K562 (cell line): Measurements from ENCODE around the gene NPAS3. TPM values are rescaled to one million over a fixed set of nuclear protein-coding genes. Genes with fewer than 3 reads are reported as not detected.

ENCODE experiments used
- ATAC-seq: fragments of 200-7000 bp; cut with Tn5 transposase; 3 replicates; pipeline ENCODE4 v1.9.1; 2020; ENCODE audit warnings: moderate library complexity
- BruUV-seq: library from RNA; stranded (reverse); fragments of 400-500 nt; replicated peaks from 2 replicates; lab custom pipeline; 2021; lab: Mats Ljungman, UMichigan
- CTCF ChIA-PET: fragments of 300-600 bp; formaldehyde crosslinking; extraction: SDS; loops from one replicate; lab custom pipeline; 2021; ENCODE audit warnings: low intra/inter-chr PET ratio; lab: Yijun Ruan, JAX
- POLR2A ChIA-PET: fragments of 300-600, 350-650 bp; sonication (Branson Sonifier 250); formaldehyde crosslinking; extraction: SDS; loops from one replicate; lab custom pipeline; 2021; ENCODE audit warnings: antibody characterized with exemption, inconsistent platforms; lab: Yijun Ruan, JAX
- DNase-seq, 4 experiments: peaks; one replicate each; pipeline versions ENCODE4 v3.0.0 to v3.0.0-alpha.2; 2011 to 2018; ENCODE audit warnings: low spot score in 3 of 4, mixed read lengths in 3 of 4; ENCODE audit errors: extremely low read depth in 1 of 4
- FAIRE-seq: peaks from 2 replicates; lab custom pipeline; 2011; peaks lifted over from hg19 to GRCh38; lab: Jason Lieb, UNC
- H2AFZ ChIP-seq: 2 replicates; pipeline ENCODE4 v1.6.0; 2011; ENCODE audit warnings: low read depth, low read length, control low read depth, inconsistent platforms
- H3K27ac ChIP-seq: fragments of 200-600 bp; 3 replicates; pipeline ENCODE4 v1.8.0; 2011; ENCODE audit warnings: low read depth, mild to moderate bottlenecking, control low read depth, inconsistent platforms, low read length, moderate library complexity, mixed read lengths; ENCODE audit errors: extremely low read depth
- H3K27me3 ChIP-seq, 2 experiments: fragments of 300-600 bp in 1 of 2; 2 replicates in 1 of 2; 3 replicates in 1 of 2; pipeline versions ENCODE4 v1.6.0 to v1.8.0; 2011; ENCODE audit warnings: inconsistent platforms in 2 of 2, low read length in 2 of 2, mild to moderate bottlenecking in 1 of 2, mixed read lengths in 1 of 2, moderate library complexity in 1 of 2; ENCODE audit not compliant: control insufficient read depth in 2 of 2, insufficient read depth in 2 of 2
- H3K36me3 ChIP-seq: fragments of 300-600 bp; 3 replicates; pipeline ENCODE4 v1.8.0; 2011; ENCODE audit warnings: mild to moderate bottlenecking, low read length, inconsistent platforms; ENCODE audit not compliant: control insufficient read depth, insufficient read depth
- H3K4me1 ChIP-seq, 2 experiments: fragments of 200-600 bp in 1 of 2; replicated peaks in 1 of 2; 2 replicates in 1 of 2; 3 replicates in 1 of 2; pipeline versions ENCODE4 v1.5.1 to v1.8.0; 2011; ENCODE audit warnings: inconsistent platforms in 2 of 2, low read length in 2 of 2, mild to moderate bottlenecking in 1 of 2, mixed read lengths in 1 of 2, moderate library complexity in 1 of 2; ENCODE audit not compliant: control insufficient read depth in 2 of 2, insufficient read depth in 2 of 2
- H3K4me2 ChIP-seq: 2 replicates; pipeline ENCODE4 v1.6.1; 2011; ENCODE audit warnings: low read length, control low read depth, inconsistent platforms, mixed read lengths; ENCODE audit not compliant: insufficient read depth
- H3K4me3 ChIP-seq: fragments of 200-600 bp; sonication (generic), shearing (Covaris generic); 2 replicates; pipeline ENCODE4 v1.5.1; 2016; ENCODE audit warnings: control low read depth, inconsistent platforms
- H3K79me2 ChIP-seq: fragments of 200-600 bp; 3 replicates; pipeline ENCODE4 v1.8.0; 2011; ENCODE audit warnings: low read length, inconsistent platforms; ENCODE audit not compliant: control insufficient read depth, insufficient read depth
- H3K9ac ChIP-seq, 2 experiments: 2 replicates each; pipeline versions ENCODE4 v1.6.0 to v1.6.1; 2011; ENCODE audit warnings: low read depth in 2 of 2, low read length in 2 of 2, control low read depth in 1 of 2, inconsistent platforms in 1 of 2, mild to moderate bottlenecking in 1 of 2, mixed read lengths in 1 of 2; ENCODE audit not compliant: insufficient read depth in 1 of 2
- H3K9me1 ChIP-seq: one replicate; pipeline ENCODE4 v1.6.0; 2011; ENCODE audit warnings: inconsistent platforms, mild to moderate bottlenecking, low read length, moderate library complexity; ENCODE audit not compliant: control insufficient read depth, insufficient read depth
- H3K9me3 ChIP-seq: replicated peaks from 2 replicates; pipeline ENCODE4 v1.5.1; 2011; ENCODE audit warnings: low read depth, low read length, inconsistent platforms; ENCODE audit not compliant: control insufficient read depth, insufficient read depth
- H4K20me1 ChIP-seq: replicated peaks from 2 replicates; pipeline ENCODE4 v1.6.1; 2011; ENCODE audit warnings: low read length, inconsistent platforms, mixed read lengths; ENCODE audit not compliant: control insufficient read depth, insufficient read depth
- CREM ChIP-seq: IDR thresholded peaks from 2 replicates; pipeline ENCODE4 v1.6.1; 2014; ENCODE audit warnings: antibody characterized with exemption, low read depth
- EP400 ChIP-seq: fragments of 450-650 bp; IDR thresholded peaks from 2 replicates; pipeline ENCODE4 v1.6.1; 2017; ENCODE audit warnings: antibody characterized with exemption, mild to moderate bottlenecking, moderate library complexity
- ESRRA ChIP-seq: fragments of 450-650 bp; IDR thresholded peaks from 2 replicates; pipeline ENCODE4 v1.6.1; 2014; ENCODE audit warnings: low read depth, mild to moderate bottlenecking, moderate library complexity, borderline replicate concordance
- FOXP1 ChIP-seq: sonication (generic); formaldehyde crosslinking; IDR thresholded peaks from 2 replicates; pipeline ENCODE4 v1.8.0; 2022; ENCODE audit warnings: mild to moderate bottlenecking, missing genetic modification reagents
- HDGF ChIP-seq: fragments of 450-650 bp; IDR thresholded peaks from 2 replicates; pipeline ENCODE4 v1.6.1; 2016
- HOXB6 ChIP-seq: fragments of 250-450 bp; sonication (Bioruptor Pico); IDR thresholded peaks from 2 replicates; pipeline ENCODE4 v1.5.1; 2022; ENCODE audit warnings: mild to moderate bottlenecking, borderline replicate concordance
- MECOM ChIP-seq: fragments of 250-450 bp; sonication (Bioruptor Pico); IDR thresholded peaks from 2 replicates; pipeline ENCODE4 v1.8.0; 2022; ENCODE audit warnings: inconsistent platforms
- MEF2A ChIP-seq: IDR thresholded peaks from 2 replicates; pipeline ENCODE4 v1.6.1; 2011; ENCODE audit warnings: low read depth, mild to moderate bottlenecking, low read length, moderate library complexity; ENCODE audit not compliant: control insufficient read depth
- PBX2 ChIP-seq, 2 experiments: IDR thresholded peaks in 1 of 2; conservative IDR thresholded peaks in 1 of 2; 2 replicates each; pipeline ENCODE4 v1.6.1; 2016; ENCODE audit warnings: low read depth in 2 of 2, mild to moderate bottlenecking in 1 of 2, missing compliant biosample characterization in 1 of 2, missing genetic modification characterization in 1 of 2, moderate library complexity in 1 of 2
- PHTF2 ChIP-seq: fragments of 250-450 bp; sonication (Bioruptor Pico); IDR thresholded peaks from 2 replicates; pipeline ENCODE4 v1.5.0; 2021; ENCODE audit warnings: mild to moderate bottlenecking
- POLR3A ChIP-seq: IDR thresholded peaks from 2 replicates; pipeline ENCODE4 v1.6.1; 2011; ENCODE audit warnings: borderline replicate concordance, mild to moderate bottlenecking, moderate library complexity; ENCODE audit not compliant: insufficient read length, insufficient read depth; ENCODE audit errors: extremely low read depth
- RAD21 ChIP-seq, 2 experiments: fragments of 250-450 bp in 1 of 2; fragments of 450-650 bp in 1 of 2; sonication (Bioruptor Pico) in 1 of 2; formaldehyde crosslinking in 1 of 2; IDR thresholded peaks in 1 of 2; conservative IDR thresholded peaks in 1 of 2; 2 replicates each; pipeline versions ENCODE4 v1.4.0 to v1.8.0; 2020 to 2022; ENCODE audit warnings: mild to moderate bottlenecking in 2 of 2, moderate library complexity in 1 of 2
- SAFB2 ChIP-seq: fragments of 200-400 bp; formaldehyde crosslinking; IDR thresholded peaks from 2 replicates; pipeline ENCODE4 v1.6.1; 2018; ENCODE audit warnings: borderline replicate concordance, low read length, low read depth, moderate library complexity; ENCODE audit not compliant: severe bottlenecking
- ZSCAN29 ChIP-seq: fragments of 450-650 bp; IDR thresholded peaks from 2 replicates; pipeline ENCODE4 v1.6.1; 2017
- ZSCAN32 ChIP-seq: fragments of 450-650 bp; formaldehyde crosslinking; IDR thresholded peaks from 2 replicates; pipeline ENCODE4 v1.4.0; 2020; ENCODE audit warnings: mild to moderate bottlenecking, moderate library complexity
- WGBS: fragments of 100-300 bp; shearing (Covaris generic); methylation state at CpG from one replicate; pipeline ENCODE4 v1.1.6; 2016; ENCODE audit warnings: low coverage, mixed read lengths; ENCODE audit not compliant: insufficient coverage; ENCODE audit errors: missing lambda C conversion rate; 5-methylcytosine and 5-hydroxymethylcytosine counted together
- in situ Hi-C: fragments of 300-500 bp; cut with MboI; formaldehyde crosslinking; loops from 4 replicates; pipeline ENCODE4 v1.15.0; 2018; ENCODE audit warnings: inconsistent platforms, mixed read lengths
- intact Hi-C: fragments of 100-400 bp; cut with micrococcal nuclease; formaldehyde crosslinking; loops from 2 replicates; pipeline ENCODE4 v1.14.2; 2022
- polyA plus RNA-seq, 8 experiments: library from polyadenylated mRNA; depleted of rRNA in 4 of 8; stranded (reverse) in 5 of 8; unstranded in 3 of 8; fragments of >200 nt; fragmentation: Nextera tagmentation in 2 of 8; fragmentation: Illumina TruSeq in 1 of 8; extraction: Ambion mirVana in 2 of 8; extraction: Trizol in 1 of 8; gene quantifications; 2 replicates each; pipeline versions ENCODE4 v1.2.1 to v1.2.3, GENCODE V29; 2011 to 2014; ENCODE audit warnings: inconsistent platforms in 1 of 8, missing spikeins in 1 of 8
- total RNA-seq, 7 experiments: library from RNA; depleted of rRNA in 6 of 7; stranded (reverse); fragments of >200 nt in 6 of 7; fragmentation: Illumina TruSeq in 2 of 7; extraction: Trizol in 2 of 7; gene quantifications; 2 replicates each; pipeline versions ENCODE4 v1.2.1 to v1.2.3, GENCODE V29; 2011 to 2021; ENCODE audit warnings: low replicate concordance in 1 of 7
- TF ChIP-seq, protein P1 (sequence below): sonication (generic); formaldehyde crosslinking; IDR thresholded peaks from 2 replicates; pipeline ENCODE4 v1.8.1; 2023; ENCODE audit warnings: mild to moderate bottlenecking, missing genetic modification reagents

The NPAS3 gene
- total and polyA plus RNA-seq, 9 of the 15 experiments (the other 6 are each of a cell fraction or from before 2014, with no cell fraction given) = 0.04 TPM; not detected in 8

- TF ChIP-seq, protein P1, sequence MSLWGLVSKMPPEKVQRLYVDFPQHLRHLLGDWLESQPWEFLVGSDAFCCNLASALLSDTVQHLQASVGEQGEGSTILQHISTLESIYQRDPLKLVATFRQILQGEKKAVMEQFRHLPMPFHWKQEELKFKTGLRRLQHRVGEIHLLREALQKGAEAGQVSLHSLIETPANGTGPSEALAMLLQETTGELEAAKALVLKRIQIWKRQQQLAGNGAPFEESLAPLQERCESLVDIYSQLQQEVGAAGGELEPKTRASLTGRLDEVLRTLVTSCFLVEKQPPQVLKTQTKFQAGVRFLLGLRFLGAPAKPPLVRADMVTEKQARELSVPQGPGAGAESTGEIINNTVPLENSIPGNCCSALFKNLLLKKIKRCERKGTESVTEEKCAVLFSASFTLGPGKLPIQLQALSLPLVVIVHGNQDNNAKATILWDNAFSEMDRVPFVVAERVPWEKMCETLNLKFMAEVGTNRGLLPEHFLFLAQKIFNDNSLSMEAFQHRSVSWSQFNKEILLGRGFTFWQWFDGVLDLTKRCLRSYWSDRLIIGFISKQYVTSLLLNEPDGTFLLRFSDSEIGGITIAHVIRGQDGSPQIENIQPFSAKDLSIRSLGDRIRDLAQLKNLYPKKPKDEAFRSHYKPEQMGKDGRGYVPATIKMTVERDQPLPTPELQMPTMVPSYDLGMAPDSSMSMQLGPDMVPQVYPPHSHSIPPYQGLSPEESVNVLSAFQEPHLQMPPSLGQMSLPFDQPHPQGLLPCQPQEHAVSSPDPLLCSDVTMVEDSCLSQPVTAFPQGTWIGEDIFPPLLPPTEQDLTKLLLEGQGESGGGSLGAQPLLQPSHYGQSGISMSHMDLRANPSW (CRISPR knock-in tag) = no peak
- TF ChIP-seq PHTF2 (no peak), CREM (no peak), POLR3A (no peak), MEF2A (no peak), FOXP1 (no peak)
Measured at GRCh38 chr14:33704481-33704880, 765.8 kb downstream of the NPAS3 start (continued).

DNA sequence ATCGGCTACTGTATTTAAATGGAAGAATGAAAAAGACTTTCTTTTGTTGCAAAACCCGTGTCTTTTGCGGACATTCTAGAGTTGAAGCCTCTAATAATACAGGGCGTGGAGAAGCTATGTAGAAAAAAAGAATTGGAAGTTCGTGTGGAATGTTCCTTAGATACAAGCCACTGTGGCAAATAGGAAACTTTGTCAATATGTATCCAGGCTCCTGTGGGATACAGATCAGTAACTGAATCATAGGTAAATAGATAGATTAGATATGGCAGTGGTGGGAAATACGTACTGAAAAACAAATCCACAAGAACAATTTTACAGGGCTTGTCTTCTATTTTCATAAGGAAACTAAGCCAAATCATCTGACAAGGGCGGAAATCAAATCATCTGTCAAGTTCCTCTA lies 766.8 kb downstream of the NPAS3 start:
- Histone ChIP-seq H3K27me3 (peaks cover 0 to 10% of the 10 kb centered on the region in 2 experiments; a peak in 2 of 5 replicates), H4K20me1 (no peaks in the 10 kb centered on the region), H3K9me1 (no peaks in the 10 kb centered on the region), H3K4me3 (no peak overlapping the region), H3K4me2 (no peak overlapping the region), H3K27ac (no peak overlapping the region), H3K79me2 (no peaks in the 10 kb centered on the region), H3K9ac (no peak overlapping the region), H2AFZ (no peak overlapping the region), H3K9me3 (no peaks in the 10 kb centered on the region), H3K4me1 (no peaks in the 10 kb centered on the region), H3K36me3 (no peaks in the 10 kb centered on the region)
- DNase-seq = no peak
- ChIA-PET CTCF (no interaction called here), POLR2A (no interaction called here)
- WGBS = 0% methylated on average over 5 of the region's 7 CpGs
- in situ Hi-C loops = no loop called here
- no peak for ATAC-seq
- BruUV-seq = no TSS peak
- no peak for FAIRE-seq
- intact Hi-C loops = no loop called here
- TF ChIP-seq SAFB2 = no peak
- TF ChIP-seq PBX2 (CRISPR knock-in tag; IDR thresholded peaks at IDR 0.05; ENCODE audit: low read depth) = no peak
- no peak for TF ChIP-seq PBX2 (tag; conservative IDR thresholded peaks at IDR 0.05; ENCODE audit: low read depth)
- no peak for TF ChIP-seq ESRRA
- TF ChIP-seq ZSCAN32 = no peak
- TF ChIP-seq HDGF = no peak
- TF ChIP-seq EP400 = no peak
- TF ChIP-seq MECOM (CRISPR knock-in tag) = no peak
- no peak for TF ChIP-seq HOXB6
- TF ChIP-seq RAD21 (CRISPR knock-in tag; conservative IDR thresholded peaks at IDR 0.05 in 1 of 2, IDR thresholded peaks at IDR 0.05 in 1 of 2) = no peak
- no peak for TF ChIP-seq ZSCAN29
